ENCODE results near the gene TICAM2. TPM values are rescaled to one million over a fixed set of nuclear protein-coding genes. Genes with fewer than 3 reads are reported as not detected.
"Not testable (repeated sequence)": the region's sequence is repeated elsewhere in the genome, so short reads cannot be mapped to it uniquely, and the experiment has no call there.

TICAM2 gene, protein sequence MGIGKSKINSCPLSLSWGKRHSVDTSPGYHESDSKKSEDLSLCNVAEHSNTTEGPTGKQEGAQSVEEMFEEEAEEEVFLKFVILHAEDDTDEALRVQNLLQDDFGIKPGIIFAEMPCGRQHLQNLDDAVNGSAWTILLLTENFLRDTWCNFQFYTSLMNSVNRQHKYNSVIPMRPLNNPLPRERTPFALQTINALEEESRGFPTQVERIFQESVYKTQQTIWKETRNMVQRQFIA
- 0.20 and 0.22 TPM in 2 replicates for total RNA-seq

DNA sequence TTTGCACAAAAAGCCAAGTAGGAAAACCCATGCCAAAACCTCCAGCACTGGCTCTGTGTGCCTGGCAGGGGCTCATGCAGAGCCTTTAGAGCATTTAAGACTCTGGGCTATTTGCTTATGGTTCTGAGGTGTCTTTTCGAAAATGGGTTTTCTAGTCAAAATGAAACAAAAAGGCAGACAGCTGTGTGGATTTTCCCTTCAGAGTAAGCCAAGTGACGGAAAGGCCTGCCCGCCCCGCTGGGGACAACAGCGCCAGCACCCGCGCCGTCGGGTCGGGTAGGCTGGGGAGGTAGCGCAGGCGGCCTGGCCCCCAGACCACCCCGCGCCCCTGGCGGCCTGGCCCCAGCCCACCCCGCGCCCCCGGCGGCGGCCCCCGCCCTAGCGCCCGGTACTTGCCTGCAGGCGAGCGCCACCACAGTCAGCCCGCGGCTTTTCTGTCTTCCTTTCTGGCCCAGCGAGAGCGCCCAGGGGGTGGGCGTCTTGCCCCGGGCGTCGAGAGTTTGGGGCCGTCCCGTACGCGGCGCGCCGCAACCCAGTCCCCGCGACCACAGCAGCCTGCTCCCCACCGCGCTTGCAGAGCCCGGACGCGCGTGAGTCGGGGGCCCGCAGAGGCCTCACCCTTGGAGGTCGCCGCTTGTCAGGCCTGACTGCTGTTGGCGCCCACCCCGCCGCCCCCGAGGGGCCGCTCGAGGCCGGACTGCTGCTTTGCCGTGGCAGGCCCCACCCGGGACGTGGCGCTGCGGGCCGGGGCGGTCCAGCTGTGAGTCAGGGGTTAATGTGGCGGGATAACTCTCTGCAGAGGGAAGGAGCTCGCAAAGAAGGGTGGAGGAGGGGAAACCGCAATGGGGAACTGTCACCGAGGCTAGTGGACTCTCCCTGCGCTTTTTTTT, at the start of gene TICAM2:
Gene TICAM2, minus strand, starts transcription at position 779 of the 890 bp plus-strand sequence. CDS start 21,223 bp downstream, outside the sequence.
- peak; percentile 51 to 64 for DNase-seq (ENCODE audit: low read depth in 2 of 2)

DNA sequence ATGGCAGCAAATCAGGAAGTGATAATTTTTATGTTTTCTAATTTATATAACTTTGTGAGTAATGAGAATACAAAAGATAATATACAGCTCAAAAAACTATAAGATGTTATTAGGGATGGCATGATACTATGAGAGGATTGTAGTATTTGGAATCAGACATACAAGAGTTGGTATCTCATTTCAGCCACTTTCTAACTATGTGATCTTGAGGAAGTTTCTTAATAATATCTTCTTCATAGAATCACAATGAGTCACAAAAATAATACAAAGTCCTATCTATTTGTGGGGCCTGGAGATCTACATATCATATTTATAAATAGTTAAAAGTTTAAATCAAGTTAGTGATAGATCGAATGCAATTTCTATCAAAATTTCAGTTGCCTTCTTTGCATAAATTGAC, 47.3 kb upstream of the TICAM2 start:
- no peak for DNase-seq (ENCODE audit: low read depth in 2 of 2)

DNA sequence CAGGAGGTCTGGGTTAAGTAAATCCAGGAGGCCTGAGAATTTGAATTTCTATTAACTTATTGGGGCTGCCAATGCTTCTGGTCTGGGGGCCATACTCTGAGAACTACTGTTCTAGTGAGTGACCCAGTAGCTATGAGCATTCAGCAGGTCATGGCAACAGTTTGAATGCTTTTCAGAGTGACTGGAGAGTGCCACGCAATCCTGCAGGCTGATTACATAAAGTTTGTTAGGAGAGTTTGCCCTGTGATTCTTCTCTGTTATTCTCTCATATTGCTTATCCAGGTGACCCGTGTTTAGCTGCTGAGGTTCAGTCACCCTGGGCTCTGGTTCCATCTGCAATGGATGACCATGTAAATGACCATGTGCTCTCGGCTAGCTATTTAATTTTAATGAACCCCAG, 45.8 kb upstream of the TICAM2 start:
- DNase-seq (ENCODE audit: low read depth in 2 of 2) = no peak

DNA sequence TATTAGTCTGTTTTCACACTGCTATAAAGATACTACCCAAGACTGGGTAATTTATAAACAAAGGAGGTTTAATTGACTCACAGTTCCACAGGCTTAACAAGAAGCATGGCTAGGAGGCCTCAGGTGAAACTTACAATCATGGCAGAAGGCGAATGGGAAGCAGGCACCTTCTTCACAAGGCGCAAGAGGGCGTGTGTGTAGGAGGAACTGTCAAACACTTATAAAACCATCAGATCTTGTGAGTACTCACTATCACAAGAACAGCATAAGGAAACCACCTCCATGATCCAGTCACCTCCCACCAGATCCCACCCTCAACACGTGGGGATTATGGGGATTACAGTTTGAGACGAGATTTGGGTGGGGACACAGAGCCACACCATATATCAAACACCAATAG, 43.1 kb upstream of the TICAM2 start:
- not testable (repeated sequence) for DNase-seq (ENCODE audit: low read depth in 2 of 2)

DNA sequence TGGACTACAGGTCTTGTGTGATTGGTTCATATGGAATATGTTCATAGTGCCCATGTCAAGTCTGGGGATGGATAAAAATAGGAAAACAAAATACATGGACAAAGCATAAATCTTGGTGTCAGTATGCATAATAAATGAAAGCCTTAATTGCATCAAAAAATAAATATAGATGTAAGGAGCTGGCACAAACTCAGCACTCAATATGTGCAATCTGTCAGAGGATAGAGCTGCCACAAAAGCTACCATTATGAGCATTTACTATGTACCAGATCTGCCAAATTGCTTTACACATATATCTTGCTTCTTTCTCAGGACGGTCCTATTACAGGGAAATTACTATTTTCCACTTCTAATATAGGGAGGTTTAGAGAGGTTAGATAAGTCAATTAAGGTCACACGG, 41.8 kb upstream of the TICAM2 start:
- DNase-seq (ENCODE audit: low read depth in 2 of 2) = no peak

DNA sequence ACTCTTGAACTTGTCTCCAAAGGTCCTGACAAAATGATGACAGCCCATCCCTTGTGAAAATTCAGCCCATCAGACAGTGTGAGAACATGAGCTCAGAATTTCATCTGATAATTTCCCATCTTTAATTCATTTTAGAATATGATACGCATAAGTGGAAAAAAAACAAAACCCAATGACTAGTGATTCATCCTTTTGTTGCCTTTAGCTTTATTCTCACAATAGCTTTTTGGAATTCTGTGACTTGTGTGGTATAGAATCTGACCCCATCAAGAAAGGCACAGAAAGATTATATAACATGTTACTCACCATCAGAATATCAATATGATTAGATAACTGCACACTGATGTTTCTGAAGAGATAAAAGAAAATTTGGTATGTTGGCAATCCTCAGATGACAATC, 39.7 kb upstream of the TICAM2 start:
- DNase-seq (ENCODE audit: low read depth in 2 of 2) = peak in 1 of 2 donors; percentile 5

DNA sequence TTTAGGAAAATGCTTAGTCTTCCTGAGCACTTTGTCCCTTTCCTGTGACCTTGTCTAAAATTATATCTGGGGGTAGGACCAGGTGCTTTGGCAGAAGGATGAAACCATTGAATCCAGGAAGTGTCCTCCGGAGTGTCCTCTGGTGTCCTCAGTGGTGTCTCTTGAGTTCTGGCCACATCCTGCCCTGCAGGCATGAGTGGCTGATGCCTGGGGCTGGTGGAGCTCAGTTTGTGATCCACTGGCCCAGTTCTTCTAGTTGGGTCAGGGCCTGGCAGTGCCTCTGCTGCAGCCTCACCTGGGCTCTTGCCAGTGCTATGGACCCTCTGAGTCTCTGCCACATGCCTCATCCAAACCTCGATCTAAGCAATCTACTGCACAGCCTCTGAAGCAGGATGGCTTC, 38.0 kb upstream of the TICAM2 start:
- no peak for DNase-seq (ENCODE audit: low read depth in 2 of 2)

DNA sequence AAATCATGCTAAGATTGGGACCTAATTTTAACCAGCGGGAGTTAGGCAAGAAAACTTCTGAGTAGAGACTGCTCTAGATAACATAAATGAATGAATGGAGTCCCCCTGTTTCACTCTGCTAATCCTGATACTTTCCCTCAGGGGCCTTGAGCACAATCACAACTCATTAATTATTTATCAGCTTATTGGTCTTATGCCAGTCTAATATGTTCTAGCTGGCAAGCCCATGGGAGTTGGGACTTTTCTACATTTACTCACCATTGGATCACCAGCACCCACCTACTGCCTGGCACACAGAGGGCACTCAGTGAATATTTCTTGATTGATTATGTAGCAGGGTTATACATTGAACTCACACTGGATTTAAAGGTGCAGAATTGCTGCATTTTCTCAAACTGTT, 37.1 kb upstream of the TICAM2 start:
- no peak for DNase-seq (ENCODE audit: low read depth in 2 of 2)

DNA sequence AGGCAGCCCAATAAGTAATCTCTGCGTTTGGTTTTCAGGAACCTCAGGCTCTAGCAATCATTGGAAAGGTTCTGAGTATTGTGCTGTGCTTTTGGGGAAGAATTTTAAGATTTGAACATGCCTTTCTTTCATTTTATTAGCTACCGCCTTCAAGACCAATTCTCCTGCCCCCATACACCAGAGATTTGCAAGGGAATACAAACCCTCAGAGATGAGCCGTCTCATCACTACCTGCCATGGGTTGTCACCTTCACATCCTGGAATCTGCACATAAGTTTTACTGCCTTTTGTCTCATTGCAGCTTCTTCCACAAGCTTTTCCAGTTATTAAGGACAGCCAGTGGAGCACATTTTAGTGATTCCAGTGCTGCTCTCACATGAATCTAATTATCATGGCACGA, 35.2 kb upstream of the TICAM2 start:
- DNase-seq (ENCODE audit: low read depth in 2 of 2) = no peak

DNA sequence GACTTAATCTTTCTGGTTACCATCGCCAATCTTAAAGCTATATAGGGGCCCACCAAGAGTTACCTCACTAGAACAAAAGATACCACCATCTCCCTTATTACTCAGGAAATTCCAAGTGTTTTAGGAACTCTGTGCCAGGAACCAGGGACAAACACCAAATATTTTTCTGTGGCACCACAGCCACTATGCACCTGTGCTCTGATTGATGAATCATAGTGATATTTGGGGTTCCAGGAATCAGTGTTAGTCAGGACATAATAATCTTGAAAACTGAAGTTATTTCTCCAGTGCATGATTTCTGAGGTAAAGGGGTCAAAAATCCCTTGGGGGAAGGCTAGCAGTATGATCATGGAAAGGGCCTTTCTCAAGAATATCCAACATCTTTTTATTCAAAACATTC, 33.7 kb upstream of the TICAM2 start:
- no peak for DNase-seq (ENCODE audit: low read depth in 2 of 2)

DNA sequence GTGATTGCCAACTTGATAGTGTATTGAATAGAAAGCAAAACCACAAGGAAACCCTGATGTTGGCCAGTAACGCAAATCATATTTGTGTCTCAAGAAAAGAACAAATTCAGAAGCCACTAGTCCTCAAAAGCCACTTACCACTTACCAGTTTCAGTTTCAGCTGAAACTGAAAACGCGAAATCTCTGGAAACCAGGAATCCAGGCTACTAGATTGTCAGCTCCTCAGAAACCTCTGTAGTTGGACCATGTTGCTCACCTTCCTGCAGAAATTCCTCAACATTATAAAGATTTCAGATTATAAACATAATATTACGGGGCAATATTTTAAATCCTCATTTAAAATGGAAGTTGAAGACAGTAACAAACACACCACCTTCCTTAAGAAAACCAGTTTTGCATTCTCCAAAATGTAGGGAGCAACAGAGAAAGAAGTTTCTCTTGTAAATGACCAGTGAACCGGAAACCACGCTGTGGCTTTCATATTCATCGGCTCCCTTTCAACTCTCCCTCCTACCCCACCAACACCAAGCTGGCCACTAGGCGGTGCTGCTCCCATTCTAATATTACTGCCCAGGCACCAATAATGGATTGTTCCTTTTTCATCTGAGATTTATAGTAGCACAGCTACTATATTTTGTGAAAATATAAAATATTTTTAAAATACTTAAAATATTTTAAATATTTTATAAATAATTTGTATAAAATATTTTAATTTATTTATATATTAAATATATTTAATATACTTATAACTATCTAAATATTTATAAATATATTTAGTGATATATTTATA, 32.3 kb upstream of the TICAM2 start:
- DNase-seq (ENCODE audit: low read depth in 2 of 2) = peak; percentile 79 to 86

DNA sequence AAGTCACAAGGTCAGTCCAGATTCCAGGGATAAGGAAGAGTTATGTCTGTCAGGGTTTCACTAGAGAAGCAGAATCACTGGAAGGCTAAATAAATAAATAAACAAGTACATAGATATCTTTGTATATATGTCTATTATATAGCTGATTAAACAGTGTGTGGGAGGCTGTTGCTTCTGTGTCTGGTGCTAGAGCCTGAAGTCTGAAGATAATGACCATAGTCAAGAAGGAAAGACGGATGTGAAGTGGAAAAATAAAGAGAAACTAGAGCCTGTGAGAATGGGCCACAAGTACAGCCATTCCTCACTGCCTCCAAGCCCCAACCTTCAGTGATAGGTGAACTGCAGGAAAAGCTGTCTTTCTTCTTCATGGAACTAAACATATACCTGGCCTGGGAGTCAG, 27.6 kb upstream of the TICAM2 start:
- DNase-seq (ENCODE audit: low read depth in 2 of 2) = no peak

DNA sequence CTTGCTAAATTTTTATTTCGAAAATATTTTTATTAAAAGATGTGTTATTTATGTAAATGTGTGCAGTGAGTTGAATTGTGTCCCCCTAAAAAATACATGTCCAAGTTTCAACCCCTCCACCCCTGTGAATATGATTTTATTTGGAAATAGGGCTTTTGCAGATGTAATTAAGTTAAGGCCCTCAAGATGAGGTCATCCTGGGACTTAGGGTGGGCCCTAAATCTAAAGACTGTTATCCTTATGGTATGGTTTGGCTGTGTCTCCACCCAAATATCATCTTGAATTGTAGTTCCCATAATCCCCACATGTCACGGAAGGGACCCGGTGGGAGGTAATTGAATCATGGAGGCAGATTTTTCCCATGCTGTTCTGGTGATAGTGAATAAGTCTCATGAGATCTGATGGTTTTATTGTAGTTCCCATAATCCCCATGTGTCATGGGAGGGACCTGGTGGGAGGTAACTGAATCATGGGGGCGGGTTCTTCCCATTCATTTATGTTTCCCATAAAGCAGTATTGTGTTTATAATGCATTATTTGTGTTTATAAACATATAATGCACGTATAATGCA, 25.1 kb upstream of the TICAM2 start:
- no peak for DNase-seq (ENCODE audit: low read depth in 2 of 2)

DNA sequence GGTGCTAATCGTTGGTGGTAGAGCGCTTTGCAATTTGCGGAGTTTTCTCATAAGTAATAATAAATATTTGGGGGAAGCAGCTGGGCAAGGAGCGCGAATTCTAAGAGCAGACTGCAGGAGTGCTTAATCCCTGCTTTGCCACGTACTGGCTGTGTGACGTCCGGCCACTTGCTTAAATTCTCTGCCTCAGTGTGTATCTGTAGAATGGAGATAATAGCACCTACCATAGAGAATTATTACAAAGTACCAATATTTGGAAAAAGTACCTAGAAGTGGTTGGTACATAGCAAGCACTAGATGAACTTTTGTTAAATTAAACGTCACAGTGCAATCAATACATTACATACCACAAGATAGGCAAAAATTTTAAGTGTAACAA, 24.2 kb upstream of the TICAM2 start:
- DNase-seq (ENCODE audit: low read depth in 2 of 2) = peak in 1 of 2 donors; percentile 58

DNA sequence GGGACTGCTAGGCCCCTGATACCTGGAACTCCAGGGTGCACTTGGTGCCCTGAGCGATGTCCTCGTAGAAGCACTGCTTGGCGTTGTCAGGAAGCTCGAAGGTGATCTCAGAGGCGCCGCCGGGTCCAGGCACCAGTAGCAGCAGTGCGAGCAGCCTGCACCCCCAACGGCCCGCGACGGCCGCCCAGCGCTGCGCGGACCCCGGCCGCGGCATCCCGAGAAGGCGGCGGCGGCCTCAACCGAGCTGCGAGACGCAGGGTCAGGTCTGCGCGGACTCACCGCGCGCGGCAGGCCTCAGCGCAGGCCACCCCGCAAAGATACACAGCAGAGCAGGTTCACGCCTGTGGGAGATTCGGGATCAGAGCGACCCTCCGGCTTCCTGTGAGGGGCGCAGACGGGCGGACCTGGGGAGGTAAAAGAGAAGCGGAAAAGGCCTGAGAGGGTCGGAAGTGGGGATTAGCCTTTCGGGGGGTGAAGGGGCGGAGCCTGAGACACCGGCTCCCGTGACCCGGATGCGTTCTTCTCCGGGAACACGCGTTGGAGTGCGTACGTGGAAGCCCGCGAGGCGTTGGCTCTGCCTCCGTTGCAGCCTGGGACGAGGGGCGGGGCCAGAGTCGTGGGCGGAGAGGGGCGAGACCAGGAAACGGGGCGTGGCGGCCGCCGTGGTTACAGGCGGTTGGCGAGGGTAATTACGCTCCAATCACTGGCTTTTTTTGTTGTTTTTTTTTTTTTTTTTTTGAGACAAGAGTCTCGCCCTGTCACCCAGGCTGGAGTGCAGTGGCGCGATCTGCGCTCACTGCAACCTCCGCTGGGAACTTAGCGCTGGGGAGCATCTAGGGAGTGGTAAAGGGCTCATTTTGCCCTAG, 23.5 kb upstream of the TICAM2 start, which contains the start of gene TMED7:
Gene TMED7, minus strand, starts transcription at position 458 of the 866 bp plus-strand sequence. Its CDS starts 244 bp downstream, at position 214.
- DNase-seq (ENCODE audit: low read depth in 2 of 2) = peak; percentile 99

DNA sequence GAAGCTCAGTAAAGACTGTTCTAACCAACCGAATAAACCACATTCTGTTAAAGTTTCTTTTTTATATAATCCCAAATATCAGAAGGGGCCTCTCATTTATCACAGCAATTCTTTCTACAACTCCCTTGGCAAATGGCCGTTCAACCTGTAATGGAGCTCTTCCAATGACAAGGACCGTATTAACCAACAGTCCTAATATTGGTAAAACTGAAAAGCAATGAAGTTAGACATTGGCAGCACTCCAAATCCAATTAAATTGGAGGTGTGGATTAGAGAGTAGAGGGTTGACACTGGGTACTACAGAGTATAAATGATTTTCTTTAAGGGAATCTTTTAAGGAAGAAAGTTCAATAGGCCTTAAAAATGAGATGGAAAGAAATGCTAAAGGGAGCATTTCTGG, 22.7 kb upstream of the TICAM2 start:
- DNase-seq (ENCODE audit: low read depth in 2 of 2) = peak; percentile 9 to 32

DNA sequence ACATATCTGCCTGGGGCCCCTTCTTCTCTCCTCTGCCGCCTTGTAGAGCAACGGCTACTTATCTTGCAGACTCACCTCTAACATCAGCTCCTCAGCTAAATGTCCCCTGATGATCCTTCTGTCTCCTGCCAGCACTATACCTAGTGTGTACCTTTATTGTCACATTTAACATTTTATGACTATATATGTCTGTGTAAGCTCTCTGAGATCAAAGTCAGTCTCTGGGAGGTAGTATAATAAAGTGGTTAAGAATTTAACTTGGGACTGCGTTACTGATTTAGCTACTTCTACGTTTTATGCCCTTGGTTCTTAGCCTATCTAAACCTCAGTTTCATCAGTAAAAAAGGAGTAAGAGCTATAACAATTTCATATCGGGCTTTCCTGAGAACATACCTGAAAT, 21.4 kb upstream of the TICAM2 start:
- no peak for DNase-seq (ENCODE audit: low read depth in 2 of 2)

DNA sequence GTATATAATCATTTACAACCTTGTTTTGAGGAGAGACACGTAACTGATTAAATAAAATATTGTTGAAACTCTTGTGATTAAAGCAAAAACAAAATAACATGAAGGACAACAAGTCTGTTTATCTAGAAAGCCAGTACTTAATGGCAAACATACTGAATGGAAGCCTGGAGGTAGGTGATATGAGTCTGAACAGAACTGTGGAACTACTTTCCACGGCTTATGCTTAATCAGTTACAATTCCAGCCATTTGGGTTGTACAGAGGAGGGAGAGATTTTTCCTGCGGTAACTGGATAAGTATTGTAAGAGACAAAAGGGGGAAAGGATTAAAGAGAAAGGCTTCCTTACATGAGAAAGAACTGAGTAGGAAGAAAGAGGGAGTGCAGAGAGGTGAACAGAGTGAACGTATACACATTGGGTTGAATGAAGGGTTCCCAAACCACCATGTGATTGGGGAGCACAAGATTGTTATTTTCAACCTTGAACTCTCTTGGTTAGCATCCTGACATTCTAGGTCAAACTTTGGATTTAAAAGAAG, 19.2 kb upstream of the TICAM2 start:
- no peak for DNase-seq (ENCODE audit: low read depth in 2 of 2)

DNA sequence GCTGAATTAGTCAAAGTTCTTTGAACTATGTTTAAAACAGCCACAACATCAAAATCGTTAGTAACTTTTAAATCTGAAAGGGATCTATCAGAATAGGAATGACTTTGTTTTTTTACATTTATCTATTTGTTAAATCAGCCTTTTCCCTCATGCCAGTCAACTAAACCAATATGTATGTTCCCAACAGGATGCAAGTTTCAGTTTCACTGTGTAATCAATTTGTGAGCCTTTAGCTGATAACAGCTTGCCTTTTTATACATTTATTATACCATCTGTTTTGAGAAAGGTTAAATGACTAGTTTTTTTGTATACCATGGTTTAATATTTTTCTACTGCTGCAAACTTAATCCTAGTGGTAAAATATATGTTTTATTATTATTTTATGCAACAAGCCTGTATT, 14.6 kb upstream of the TICAM2 start:
- no peak for DNase-seq (ENCODE audit: low read depth in 2 of 2)

DNA sequence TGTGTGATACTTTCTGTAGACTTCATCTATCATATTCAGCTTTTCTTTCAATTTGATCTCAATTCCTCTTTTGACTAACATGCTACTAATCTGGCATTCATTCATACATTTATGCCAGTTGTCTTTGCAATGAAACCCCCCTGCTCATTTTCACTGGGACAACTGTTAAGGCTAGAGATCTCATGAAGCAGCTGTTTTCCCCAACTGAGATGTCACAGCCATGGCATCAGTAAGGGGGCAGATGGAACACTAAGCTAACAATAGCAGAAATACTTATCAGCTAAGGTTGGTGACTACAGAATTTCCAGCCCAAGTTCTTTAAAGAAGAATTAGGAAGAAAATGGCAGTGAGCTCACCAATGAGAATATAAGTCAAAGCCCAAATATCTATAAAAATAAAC, 14.2 kb upstream of the TICAM2 start:
- no peak for DNase-seq (ENCODE audit: low read depth in 2 of 2)

All from lung microvascular endothelial cell (primary cell).